ENCODE results near the gene RAB11FIP4. TPM values are rescaled to one million over a fixed set of nuclear protein-coding genes. Genes with fewer than 3 reads are reported as not detected.

RAB11FIP4 gene
- total and polyA plus RNA-seq, 2 donors (not counting 1 experiment from before 2014, with no cell fraction given), result 17.0 to 70.5 TPM

GRCh38 chr17:31428512-31428911 is 37.0 kb downstream of the RAB11FIP4 start:
- Histone ChIP-seq H2AFZ (ENCODE audit: insufficient read depth, low read depth, low read length, poor library complexity, severe bottlenecking) (no peak overlapping the region), H3K79me2 (ENCODE audit: control insufficient read depth, insufficient read depth, low read length) (no peaks in the 10 kb centered on the region), H3K4me3 (ENCODE audit: control extremely low read depth in 1 of 5, extremely low read depth in 1 of 5, insufficient read depth in 1 of 5, low read depth in 2 of 5, low read length in 4 of 5) (no peak overlapping the region), H4K20me1 (ENCODE audit: control insufficient read depth, insufficient read depth, low read length, poor library complexity, severe bottlenecking) (no peaks in the 10 kb centered on the region), H3K9ac (ENCODE audit: low read length) (no peak overlapping the region), H3K4me2 (replicated peaks; ENCODE audit: low read depth, low read length, poor library complexity, severe bottlenecking) (no peak overlapping the region), H3K27me3 (replicated peaks in 1 of 4; ENCODE audit: control extremely low read depth in 1 of 4, control insufficient read depth in 3 of 4, insufficient read depth in 4 of 4, low read length in 3 of 4) (peaks cover 0 to 18% (median 0%) of the 10 kb centered on the region in 4 experiments), H3K4me1 (ENCODE audit: control insufficient read depth in 2 of 2, insufficient read depth in 2 of 2, low read length in 2 of 2) (peaks cover 0 to 5% of the 10 kb centered on the region in 2 donors), H3K9me3 (ENCODE audit: control extremely low read depth in 1 of 3, control insufficient read depth in 2 of 3, insufficient read depth in 1 of 3, low read length in 2 of 3) (peaks cover 0 to 4% (median 0%) of the 10 kb centered on the region in 3 donors), H3K27ac (ENCODE audit: low read length in 2 of 2) (no peak overlapping the region), H3K36me3 (replicated peaks in 1 of 2; ENCODE audit: control extremely low read depth in 1 of 2, control insufficient read depth in 1 of 2, extremely low read depth in 1 of 2, insufficient read depth in 2 of 2, low read length in 1 of 2) (no peaks in the 10 kb centered on the region)
- ChIA-PET POLR2A (no interaction called here), CTCF (interaction anchor here (0.6 to 2.9 kb wide), 5 partner anchors 9 to 179 kb away, joined by 3 to 8 read pairs (median 6); no protein-coding TSS in a partner anchor)
- ATAC-seq (ENCODE audit: low read depth), result no peak
- 97% methylated on average over 2 of the region's 4 CpGs for WGBS (ENCODE audit: insufficient coverage)
- Mint-ChIP-seq H3K27me3 (peaks cover 35% of the 10 kb centered on the region), H3K4me3 (no peak overlapping the region), H3K27ac (no peak overlapping the region), H3K9me3 (ENCODE audit: insufficient read depth) (peaks cover under 1% of the 10 kb centered on the region), H3K4me1 (peaks cover 2% of the 10 kb centered on the region)
- no peak for DNase-seq
- intact Hi-C loops (cut with micrococcal nuclease), result no loop called here
- TF ChIP-seq CTCF (IDR thresholded peaks at IDR 0.05) (no peak), EZH2 (IDR thresholded peaks at IDR 0.05; ENCODE audit: borderline replicate concordance, insufficient read depth, low read depth, low read length, poor library complexity, severe bottlenecking) (no peak)

GRCh38 chr17:31431098-31431851 is 39.8 kb downstream of the RAB11FIP4 start:
- peaks cover 0 to 23% (median 0%) of the 10 kb centered on the region in 4 experiments for H3K27me3 ChIP-seq (replicated peaks in 1 of 4; ENCODE audit: control extremely low read depth in 1 of 4, control insufficient read depth in 3 of 4, insufficient read depth in 4 of 4, low read length in 3 of 4)
- H3K27ac Mint-ChIP-seq, result no peak overlapping the region
- WGBS (ENCODE audit: insufficient coverage), result 67% methylated on average over 7 of the region's 12 CpGs
- H3K4me1 Mint-ChIP-seq, result peaks cover 4% of the 10 kb centered on the region
- POLR2A ChIA-PET, result no interaction called here
- ATAC-seq (ENCODE audit: low read depth) (no peak), DNase-seq (no peak)
- H3K27me3 Mint-ChIP-seq, result peaks cover 25% of the 10 kb centered on the region
- no peak overlapping the region for H3K4me3 Mint-ChIP-seq
- H3K9me3 ChIP-seq (ENCODE audit: control extremely low read depth in 1 of 3, control insufficient read depth in 2 of 3, insufficient read depth in 1 of 3, low read length in 2 of 3), result peaks cover 0 to 4% (median 0%) of the 10 kb centered on the region in 3 donors
- intact Hi-C loops (cut with micrococcal nuclease), result no loop called here
- no peaks in the 10 kb centered on the region for H3K79me2 ChIP-seq (ENCODE audit: control insufficient read depth, insufficient read depth, low read length)
- H3K4me1 ChIP-seq (ENCODE audit: control insufficient read depth in 2 of 2, insufficient read depth in 2 of 2, low read length in 2 of 2), result peaks cover 0 to 6% of the 10 kb centered on the region in 2 donors
- H2AFZ ChIP-seq (ENCODE audit: insufficient read depth, low read depth, low read length, poor library complexity, severe bottlenecking), result no peak overlapping the region
- no peak overlapping the region for H3K9ac ChIP-seq (ENCODE audit: low read length)
- H4K20me1 ChIP-seq (ENCODE audit: control insufficient read depth, insufficient read depth, low read length, poor library complexity, severe bottlenecking), result no peaks in the 10 kb centered on the region
- H3K4me2 ChIP-seq (replicated peaks; ENCODE audit: low read depth, low read length, poor library complexity, severe bottlenecking), result no peak overlapping the region
- no peak overlapping the region for H3K27ac ChIP-seq (ENCODE audit: low read length in 2 of 2)
- TF ChIP-seq EZH2 (IDR thresholded peaks at IDR 0.05; ENCODE audit: borderline replicate concordance, insufficient read depth, low read depth, low read length, poor library complexity, severe bottlenecking) (no peak), CTCF (IDR thresholded peaks at IDR 0.05) (no peak)
- H3K9me3 Mint-ChIP-seq (ENCODE audit: insufficient read depth), result no peaks in the 10 kb centered on the region
- no peak overlapping the region for H3K4me3 ChIP-seq (ENCODE audit: control extremely low read depth in 1 of 5, extremely low read depth in 1 of 5, insufficient read depth in 1 of 5, low read depth in 2 of 5, low read length in 4 of 5)
- H3K36me3 ChIP-seq (replicated peaks in 1 of 2; ENCODE audit: control extremely low read depth in 1 of 2, control insufficient read depth in 1 of 2, extremely low read depth in 1 of 2, insufficient read depth in 2 of 2, low read length in 1 of 2), result no peaks in the 10 kb centered on the region
- CTCF ChIA-PET, result interaction anchor here (14.6 kb wide), 1 partner anchor 94 kb away, joined by 460 read pairs; no protein-coding TSS in a partner anchor
